Prostate gland (tissue), 2 donors: Measurements from ENCODE around the gene MYO5B.

Experiments
- POLR2A ChIP-seq: fragments of 450-650 bp; IDR thresholded peaks from one replicate; pipeline ENCODE4 v1.6.1; 2016; ENCODE audit warnings: antibody characterized with exemption, mild to moderate bottlenecking
- POLR2AphosphoS5 ChIP-seq: sonication (generic); formaldehyde crosslinking; IDR thresholded peaks from one replicate; pipeline ENCODE4 v1.6.1; 2017; ENCODE audit warnings: antibody characterized with exemption
- TF ChIP-seq, protein P1 (sequence below), 4 experiments: fragments of 200-600 bp in 2 of 4; fragments of 450-650 bp in 2 of 4; sonication (generic) in 2 of 4; IDR thresholded peaks; 1 replicate in 3 of 4; 2 replicates in 1 of 4; pipeline ENCODE4 v1.5.1; 2016 to 2019; ENCODE audit warnings: antibody characterized with exemption in 4 of 4, mild to moderate bottlenecking in 2 of 4, moderate library complexity in 2 of 4

DNA sequence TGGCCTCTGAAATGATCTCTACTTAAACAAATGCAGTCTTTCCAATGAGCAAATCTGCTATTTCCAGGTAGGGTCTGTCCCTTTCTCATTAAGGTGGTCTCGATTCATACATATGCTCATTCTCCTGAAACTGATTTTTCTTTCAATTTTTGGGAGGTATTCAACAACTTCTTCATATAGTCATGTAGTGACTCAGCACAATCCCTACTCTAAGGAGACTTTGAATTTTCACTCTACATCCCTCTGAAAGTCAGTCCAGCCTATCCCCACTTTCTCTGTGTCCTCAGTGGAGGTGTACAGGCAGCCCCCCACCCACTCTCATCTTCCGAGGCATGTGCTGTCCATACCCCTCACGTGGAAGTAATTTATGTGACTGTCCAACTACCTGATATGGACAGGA lies 281.7 kb downstream of the MYO5B start:
- TF ChIP-seq, protein P1, sequence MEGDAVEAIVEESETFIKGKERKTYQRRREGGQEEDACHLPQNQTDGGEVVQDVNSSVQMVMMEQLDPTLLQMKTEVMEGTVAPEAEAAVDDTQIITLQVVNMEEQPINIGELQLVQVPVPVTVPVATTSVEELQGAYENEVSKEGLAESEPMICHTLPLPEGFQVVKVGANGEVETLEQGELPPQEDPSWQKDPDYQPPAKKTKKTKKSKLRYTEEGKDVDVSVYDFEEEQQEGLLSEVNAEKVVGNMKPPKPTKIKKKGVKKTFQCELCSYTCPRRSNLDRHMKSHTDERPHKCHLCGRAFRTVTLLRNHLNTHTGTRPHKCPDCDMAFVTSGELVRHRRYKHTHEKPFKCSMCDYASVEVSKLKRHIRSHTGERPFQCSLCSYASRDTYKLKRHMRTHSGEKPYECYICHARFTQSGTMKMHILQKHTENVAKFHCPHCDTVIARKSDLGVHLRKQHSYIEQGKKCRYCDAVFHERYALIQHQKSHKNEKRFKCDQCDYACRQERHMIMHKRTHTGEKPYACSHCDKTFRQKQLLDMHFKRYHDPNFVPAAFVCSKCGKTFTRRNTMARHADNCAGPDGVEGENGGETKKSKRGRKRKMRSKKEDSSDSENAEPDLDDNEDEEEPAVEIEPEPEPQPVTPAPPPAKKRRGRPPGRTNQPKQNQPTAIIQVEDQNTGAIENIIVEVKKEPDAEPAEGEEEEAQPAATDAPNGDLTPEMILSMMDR (IDR thresholded peaks at IDR 0.05) = no peak
- no peak for TF ChIP-seq POLR2A
- TF ChIP-seq POLR2AphosphoS5 = no peak
